Measurements from ENCODE around the gene STK33.

DNA sequence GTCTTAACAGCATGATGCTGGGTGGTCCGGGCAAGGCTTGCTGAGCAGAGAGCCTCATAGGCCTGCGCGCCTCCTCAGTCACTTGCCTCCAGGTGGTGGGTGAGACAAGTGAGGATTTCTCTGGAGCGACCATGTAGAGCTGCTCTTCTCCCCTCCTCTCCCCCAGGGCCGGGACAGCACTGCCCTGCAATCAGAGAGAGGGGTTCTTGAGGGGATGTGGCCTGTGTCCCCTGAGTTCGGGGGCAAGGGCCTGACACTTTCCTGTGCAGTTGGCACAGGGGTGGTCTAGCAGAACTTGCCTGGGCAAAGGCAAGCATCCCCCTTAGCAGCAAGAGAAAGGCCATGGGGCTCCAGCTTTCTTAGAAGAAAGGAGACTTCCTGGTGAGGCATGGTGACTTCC, 234.5 kb downstream of the STK33 start:
- no peak for TF ChIP-seq TAF1 (IDR thresholded peaks at IDR 0.05; ENCODE audit: low read depth)
- no peak for TF ChIP-seq EGR1 (IDR thresholded peaks at IDR 0.05)
- no peak for TF ChIP-seq CREB1 (IDR thresholded peaks at IDR 0.05; ENCODE audit: low read depth)
- TF ChIP-seq EP300 (IDR thresholded peaks at IDR 0.05; ENCODE audit: borderline replicate concordance), result no peak
- TF ChIP-seq RAD21 (IDR thresholded peaks at IDR 0.05; ENCODE audit: low read depth), result no peak
- no peak for TF ChIP-seq YY1 (IDR thresholded peaks at IDR 0.05; ENCODE audit: low read depth)
- no peak for TF ChIP-seq ZBTB7A (IDR thresholded peaks at IDR 0.05; ENCODE audit: low read depth)
- no peak for TF ChIP-seq CEBPB (IDR thresholded peaks at IDR 0.05)
- TF ChIP-seq, protein P1, sequence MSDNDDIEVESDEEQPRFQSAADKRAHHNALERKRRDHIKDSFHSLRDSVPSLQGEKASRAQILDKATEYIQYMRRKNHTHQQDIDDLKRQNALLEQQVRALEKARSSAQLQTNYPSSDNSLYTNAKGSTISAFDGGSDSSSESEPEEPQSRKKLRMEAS (IDR thresholded peaks at IDR 0.05), result no peak
- TF ChIP-seq FOXM1 (IDR thresholded peaks at IDR 0.05; ENCODE audit: borderline replicate concordance, low read depth), result no peak
- TF ChIP-seq, protein P2, sequence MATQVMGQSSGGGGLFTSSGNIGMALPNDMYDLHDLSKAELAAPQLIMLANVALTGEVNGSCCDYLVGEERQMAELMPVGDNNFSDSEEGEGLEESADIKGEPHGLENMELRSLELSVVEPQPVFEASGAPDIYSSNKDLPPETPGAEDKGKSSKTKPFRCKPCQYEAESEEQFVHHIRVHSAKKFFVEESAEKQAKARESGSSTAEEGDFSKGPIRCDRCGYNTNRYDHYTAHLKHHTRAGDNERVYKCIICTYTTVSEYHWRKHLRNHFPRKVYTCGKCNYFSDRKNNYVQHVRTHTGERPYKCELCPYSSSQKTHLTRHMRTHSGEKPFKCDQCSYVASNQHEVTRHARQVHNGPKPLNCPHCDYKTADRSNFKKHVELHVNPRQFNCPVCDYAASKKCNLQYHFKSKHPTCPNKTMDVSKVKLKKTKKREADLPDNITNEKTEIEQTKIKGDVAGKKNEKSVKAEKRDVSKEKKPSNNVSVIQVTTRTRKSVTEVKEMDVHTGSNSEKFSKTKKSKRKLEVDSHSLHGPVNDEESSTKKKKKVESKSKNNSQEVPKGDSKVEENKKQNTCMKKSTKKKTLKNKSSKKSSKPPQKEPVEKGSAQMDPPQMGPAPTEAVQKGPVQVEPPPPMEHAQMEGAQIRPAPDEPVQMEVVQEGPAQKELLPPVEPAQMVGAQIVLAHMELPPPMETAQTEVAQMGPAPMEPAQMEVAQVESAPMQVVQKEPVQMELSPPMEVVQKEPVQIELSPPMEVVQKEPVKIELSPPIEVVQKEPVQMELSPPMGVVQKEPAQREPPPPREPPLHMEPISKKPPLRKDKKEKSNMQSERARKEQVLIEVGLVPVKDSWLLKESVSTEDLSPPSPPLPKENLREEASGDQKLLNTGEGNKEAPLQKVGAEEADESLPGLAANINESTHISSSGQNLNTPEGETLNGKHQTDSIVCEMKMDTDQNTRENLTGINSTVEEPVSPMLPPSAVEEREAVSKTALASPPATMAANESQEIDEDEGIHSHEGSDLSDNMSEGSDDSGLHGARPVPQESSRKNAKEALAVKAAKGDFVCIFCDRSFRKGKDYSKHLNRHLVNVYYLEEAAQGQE (IDR thresholded peaks at IDR 0.05; ENCODE audit: low read depth), result no peak

All from Ishikawa (cell line).